Hepatocyte (in vitro differentiated cells): ENCODE results near the gene SPATC1L. TPM values are rescaled to one million over a fixed set of nuclear protein-coding genes. Genes with fewer than 3 reads are reported as not detected.
A peak's percentile ranks its signal among the peaks of the same experiment; 100 is the strongest.

Experiments used
- DNase-seq: peaks from one replicate; pipeline ENCODE4 v3.0.0-alpha.2; 2016; ENCODE audit warnings: low spot score
- H2AFZ ChIP-seq: fragments of 200-600 bp; sonication (generic); 2 replicates; pipeline ENCODE4 v1.6.0; 2016; ENCODE audit warnings: antibody characterized with exemption, mild to moderate bottlenecking
- H3K27ac ChIP-seq: fragments of 200-600 bp; sonication (generic); 2 replicates; pipeline ENCODE4 v1.5.1; 2016; ENCODE audit warnings: mild to moderate bottlenecking
- H3K27me3 ChIP-seq: fragments of 200-600 bp; sonication (generic); 2 replicates; pipeline ENCODE4 v1.6.1; 2016
- H3K36me3 ChIP-seq: fragments of 200-600 bp; sonication (generic); replicated peaks from 2 replicates; pipeline ENCODE4 v1.5.1; 2016; ENCODE audit warnings: low read depth; ENCODE audit not compliant: insufficient read depth
- H3K4me1 ChIP-seq: fragments of 200-600 bp; sonication (generic); 2 replicates; pipeline ENCODE4 v1.5.1; 2016; ENCODE audit warnings: mild to moderate bottlenecking, moderate library complexity; ENCODE audit not compliant: insufficient read depth
- H3K4me2 ChIP-seq: fragments of 200-600 bp; sonication (generic); 2 replicates; pipeline ENCODE4 v1.6.0; 2016
- H3K4me3 ChIP-seq: fragments of 200-600 bp; sonication (generic); 2 replicates; pipeline ENCODE4 v1.5.1; 2016; ENCODE audit warnings: mild to moderate bottlenecking
- H3K79me2 ChIP-seq: fragments of 200-600 bp; sonication (generic); 2 replicates; pipeline ENCODE4 v1.6.0; 2017; ENCODE audit warnings: mild to moderate bottlenecking
- H3K9me2 ChIP-seq: fragments of 200-600 bp; sonication (generic); replicated peaks from 2 replicates; pipeline ENCODE4 v1.6.0; 2017; ENCODE audit warnings: mild to moderate bottlenecking; ENCODE audit not compliant: insufficient read depth
- H3K9me3 ChIP-seq: fragments of 200-600 bp; sonication (generic); 2 replicates; pipeline ENCODE4 v1.5.1; 2016; ENCODE audit warnings: low read depth, mild to moderate bottlenecking
- H4K20me1 ChIP-seq: fragments of 200-600 bp; sonication (generic); 2 replicates; pipeline ENCODE4 v1.6.0; 2016; ENCODE audit warnings: mild to moderate bottlenecking; ENCODE audit not compliant: insufficient read depth, poor library complexity, severe bottlenecking
- EZH2 ChIP-seq: fragments of 200-600 bp; sonication (generic); IDR thresholded peaks from 2 replicates; pipeline ENCODE4 v1.6.1; 2016; ENCODE audit warnings: antibody characterized with exemption, mild to moderate bottlenecking, borderline replicate concordance
- EZH2phosphoT487 ChIP-seq: fragments of 200-600 bp; sonication (generic); IDR thresholded peaks from one replicate; pipeline ENCODE4 v1.6.1; 2018; ENCODE audit warnings: antibody characterized with exemption, mild to moderate bottlenecking, low read depth, moderate library complexity; ENCODE audit not compliant: unreplicated experiment, severe bottlenecking
- WGBS: methylation state at CpG from one replicate; pipeline ENCODE4 v1.1.6; 2016; ENCODE audit warnings: low lambda C conversion rate; ENCODE audit errors: missing lambda C conversion rate; 5-methylcytosine and 5-hydroxymethylcytosine counted together
- polyA plus RNA-seq: library from polyadenylated mRNA; unstranded; fragments of >200 nt; fragmentation: Nextera tagmentation; extraction: Ambion mirVana; gene quantifications from 2 replicates; pipeline ENCODE4 v1.2.1, GENCODE V29; 2016
- total RNA-seq: library from RNA; depleted of rRNA; stranded (reverse); fragments of >200 nt; gene quantifications from 2 replicates; pipeline ENCODE4 v1.2.3, GENCODE V29; 2014
- TF ChIP-seq, protein P1 (sequence below): fragments of 200-600 bp; sonication (generic); IDR thresholded peaks from 2 replicates; pipeline ENCODE4 v1.5.1; 2016; ENCODE audit warnings: antibody characterized with exemption, mild to moderate bottlenecking; ENCODE audit not compliant: poor library complexity

The SPATC1L gene
- total and polyA plus RNA-seq, 2 experiments from 2014 or later, result 10.1 to 24.2 TPM

DNA sequence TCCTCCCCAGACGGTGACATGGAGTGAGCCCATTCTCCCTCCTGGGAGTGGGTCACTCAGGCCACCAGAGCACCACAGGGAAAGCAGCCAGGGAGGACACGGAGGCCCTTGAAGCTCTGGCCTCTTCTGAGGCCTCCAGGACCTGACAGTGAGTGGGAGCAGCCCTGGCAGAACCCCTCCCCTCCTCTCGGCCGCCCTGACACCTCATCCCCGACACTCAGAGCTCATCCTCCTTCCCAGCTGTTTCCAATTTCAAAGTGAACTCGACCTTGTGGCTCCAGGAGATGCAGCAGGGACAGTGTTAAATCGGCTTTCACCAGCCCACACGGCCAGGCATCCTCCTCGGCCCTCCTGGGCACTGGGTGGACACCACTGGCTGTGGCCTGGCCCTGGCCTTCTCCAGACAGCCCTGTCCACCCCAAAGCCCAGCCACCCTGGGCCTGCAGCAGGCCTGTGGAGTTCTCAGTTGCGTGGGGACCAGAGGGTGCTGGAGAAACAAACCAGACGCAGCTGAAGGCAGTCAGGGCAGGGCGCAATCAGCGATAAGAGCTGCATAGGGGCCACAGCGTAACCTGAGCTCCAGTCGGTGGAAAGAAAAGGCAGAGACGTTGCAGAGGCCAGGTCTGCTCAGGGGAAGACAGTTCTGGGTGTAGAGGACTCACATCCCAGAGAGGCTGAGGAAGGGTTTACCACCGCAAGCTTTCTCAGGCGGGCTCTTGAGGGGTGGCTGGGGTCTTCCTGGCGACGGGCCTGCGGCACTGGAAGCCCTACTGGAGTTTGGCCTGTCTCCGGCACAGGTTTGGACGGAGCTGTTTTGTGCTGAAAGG, 55.9 kb downstream of the SPATC1L start:
- no peak for DNase-seq
- no peaks in the 10 kb centered on the region for H4K20me1 ChIP-seq
- no peak overlapping the region for H3K4me2 ChIP-seq
- H3K4me3 ChIP-seq, result no peak overlapping the region
- 60% methylated on average over 23 of the region's 23 CpGs for WGBS
- no peaks in the 10 kb centered on the region for H3K36me3 ChIP-seq
- peak overlapping the region; percentile 56 for H3K27ac ChIP-seq
- no peak overlapping the region for H2AFZ ChIP-seq
- H3K9me3 ChIP-seq, result no peaks in the 10 kb centered on the region
- peaks cover 8% of the 10 kb centered on the region for H3K4me1 ChIP-seq
- H3K79me2 ChIP-seq, result no peaks in the 10 kb centered on the region
- H3K9me2 ChIP-seq, result no peaks in the 10 kb centered on the region
- no peaks in the 10 kb centered on the region for H3K27me3 ChIP-seq
- TF ChIP-seq, protein P1, sequence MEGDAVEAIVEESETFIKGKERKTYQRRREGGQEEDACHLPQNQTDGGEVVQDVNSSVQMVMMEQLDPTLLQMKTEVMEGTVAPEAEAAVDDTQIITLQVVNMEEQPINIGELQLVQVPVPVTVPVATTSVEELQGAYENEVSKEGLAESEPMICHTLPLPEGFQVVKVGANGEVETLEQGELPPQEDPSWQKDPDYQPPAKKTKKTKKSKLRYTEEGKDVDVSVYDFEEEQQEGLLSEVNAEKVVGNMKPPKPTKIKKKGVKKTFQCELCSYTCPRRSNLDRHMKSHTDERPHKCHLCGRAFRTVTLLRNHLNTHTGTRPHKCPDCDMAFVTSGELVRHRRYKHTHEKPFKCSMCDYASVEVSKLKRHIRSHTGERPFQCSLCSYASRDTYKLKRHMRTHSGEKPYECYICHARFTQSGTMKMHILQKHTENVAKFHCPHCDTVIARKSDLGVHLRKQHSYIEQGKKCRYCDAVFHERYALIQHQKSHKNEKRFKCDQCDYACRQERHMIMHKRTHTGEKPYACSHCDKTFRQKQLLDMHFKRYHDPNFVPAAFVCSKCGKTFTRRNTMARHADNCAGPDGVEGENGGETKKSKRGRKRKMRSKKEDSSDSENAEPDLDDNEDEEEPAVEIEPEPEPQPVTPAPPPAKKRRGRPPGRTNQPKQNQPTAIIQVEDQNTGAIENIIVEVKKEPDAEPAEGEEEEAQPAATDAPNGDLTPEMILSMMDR, result no peak
- TF ChIP-seq EZH2, result no peak
- TF ChIP-seq EZH2phosphoT487, result no peak

DNA sequence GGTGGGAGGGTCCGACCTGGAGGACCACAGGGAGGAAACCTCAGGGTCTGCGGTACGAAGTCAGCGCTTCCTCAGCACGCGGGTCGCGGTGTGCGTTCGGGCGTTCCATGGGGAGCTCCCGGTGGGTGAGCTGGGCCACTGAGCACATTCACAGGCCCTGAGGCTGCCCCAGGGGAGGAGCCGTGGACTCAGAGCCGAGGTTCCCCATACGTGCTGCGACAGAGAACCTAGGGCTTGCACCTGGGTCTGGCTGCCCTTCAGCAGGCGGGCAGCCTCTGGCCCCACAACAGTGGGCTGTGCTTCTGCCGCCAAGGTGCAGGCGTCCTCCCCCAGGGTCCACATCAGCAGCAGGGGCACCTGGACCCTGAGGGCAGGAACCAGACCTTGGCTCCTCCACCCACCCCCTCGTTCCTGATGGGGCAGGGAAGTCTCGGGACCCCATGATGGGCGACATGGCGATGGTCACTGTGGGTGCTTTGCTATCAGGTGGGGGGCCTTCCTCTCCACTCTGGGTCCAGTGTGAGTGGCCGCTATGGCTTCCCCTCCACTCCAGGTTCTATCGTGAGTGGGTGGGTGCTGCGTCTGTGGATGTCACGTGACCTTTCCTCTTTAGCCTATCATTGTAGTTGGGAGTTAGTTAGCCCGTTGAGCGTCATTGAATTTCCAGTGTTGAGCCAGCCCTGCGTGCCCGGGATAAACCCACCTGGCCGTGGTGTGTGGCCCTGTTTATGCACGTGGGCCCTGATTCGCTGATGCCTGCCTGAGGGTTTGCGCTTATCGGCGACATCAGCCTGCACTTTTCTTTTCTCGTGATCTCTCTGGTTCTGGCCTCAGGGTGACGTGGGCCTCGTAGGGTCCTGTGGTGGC, 56.8 kb downstream of the SPATC1L start:
- Histone ChIP-seq H3K9me3 (no peaks in the 10 kb centered on the region), H3K36me3 (no peaks in the 10 kb centered on the region), H3K4me3 (no peak overlapping the region), H3K4me2 (no peak overlapping the region), H3K9me2 (no peaks in the 10 kb centered on the region), H2AFZ (no peak overlapping the region), H3K27me3 (no peaks in the 10 kb centered on the region), H4K20me1 (no peaks in the 10 kb centered on the region), H3K79me2 (no peaks in the 10 kb centered on the region), H3K4me1 (peaks cover 8% of the 10 kb centered on the region), H3K27ac (peak overlapping the region; percentile 56)
- TF ChIP-seq EZH2phosphoT487 (no peak), EZH2 (no peak)
- TF ChIP-seq, protein P1, result no peak
- no peak for DNase-seq
- 89% methylated on average over 39 of the region's 40 CpGs for WGBS

DNA sequence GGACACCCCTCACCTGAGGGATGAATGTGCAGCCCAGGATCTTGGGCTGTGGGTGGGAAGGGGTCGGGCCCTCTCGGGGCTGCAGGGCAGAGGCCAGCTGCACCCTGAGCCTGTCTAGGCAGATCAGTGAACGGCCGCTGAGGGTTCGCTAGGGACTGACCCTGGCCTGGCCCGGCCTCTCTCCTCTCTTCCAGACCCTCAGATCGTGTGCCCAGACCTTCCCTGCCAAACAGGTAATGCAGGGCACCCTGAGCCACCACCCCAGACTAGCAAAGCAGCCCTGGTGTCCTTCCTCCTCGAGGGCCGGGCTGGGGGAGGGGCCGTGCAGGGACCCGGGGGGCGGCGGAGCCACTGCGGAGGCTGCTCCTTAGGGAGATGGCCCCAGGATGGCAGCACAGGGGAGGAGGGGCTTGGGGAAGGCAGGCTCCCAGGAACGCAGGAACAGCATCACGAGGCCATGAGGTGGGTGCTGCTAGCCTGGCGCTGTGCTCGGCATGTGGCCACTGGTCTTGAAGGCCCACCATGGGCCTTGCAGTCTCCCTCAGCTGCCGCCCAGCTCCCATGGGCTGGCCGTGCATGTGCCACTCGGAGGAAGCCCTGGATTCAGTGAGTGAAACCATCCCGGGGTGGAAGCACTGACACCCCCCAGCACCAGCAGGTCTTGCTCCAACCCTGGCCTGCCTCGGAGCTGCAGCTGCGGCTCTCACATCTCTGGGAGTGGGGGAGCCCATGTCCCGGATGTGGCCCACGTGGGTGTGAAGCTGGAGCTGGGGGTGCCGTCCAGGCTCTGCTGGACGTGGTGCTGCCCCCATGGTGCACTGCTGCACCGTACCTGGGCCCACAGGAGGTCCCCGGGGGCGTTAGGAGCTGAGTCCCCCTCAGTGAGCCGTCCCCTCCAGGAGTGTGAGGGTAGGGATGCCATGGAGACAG, 57.7 kb downstream of the SPATC1L start:
- H3K9me2 ChIP-seq, result no peaks in the 10 kb centered on the region
- H3K4me1 ChIP-seq, result peaks cover 8% of the 10 kb centered on the region
- H4K20me1 ChIP-seq, result no peaks in the 10 kb centered on the region
- no peak overlapping the region for H3K4me3 ChIP-seq
- H2AFZ ChIP-seq, result no peak overlapping the region
- no peak overlapping the region for H3K4me2 ChIP-seq
- H3K79me2 ChIP-seq, result no peaks in the 10 kb centered on the region
- H3K27ac ChIP-seq, result no peak overlapping the region
- no peak for DNase-seq
- H3K36me3 ChIP-seq, result no peaks in the 10 kb centered on the region
- H3K27me3 ChIP-seq, result no peaks in the 10 kb centered on the region
- TF ChIP-seq, protein P1, result no peak
- TF ChIP-seq EZH2 (no peak), EZH2phosphoT487 (no peak)
- WGBS, result 87% methylated on average over 27 of the region's 32 CpGs
- H3K9me3 ChIP-seq, result no peaks in the 10 kb centered on the region
